ENCODE data around the gene ATRN.

GRCh38 chr20:3685341-3685740, 214.5 kb downstream of the ATRN start:
- TF ChIP-seq CTCF (conservative IDR thresholded peaks at IDR 0.05) (no peak), ZFX (IDR thresholded peaks at IDR 0.05) (no peak)

All from C4-2B (cell line).